CD4-positive, alpha-beta T cell treated with Interleukin-1 beta for 1 hour (primary cell): ENCODE measurements around the gene HSPB2.
"Not testable (repeated sequence)": the region's sequence is repeated elsewhere in the genome, so short reads cannot be mapped to it uniquely, and the experiment has no call there.

Experiments used
- DNase-seq, 2 donors: peaks; one replicate each; pipeline ENCODE4 v3.0.0-alpha.2; 2020 to 2022

Gene HSPB2

DNA sequence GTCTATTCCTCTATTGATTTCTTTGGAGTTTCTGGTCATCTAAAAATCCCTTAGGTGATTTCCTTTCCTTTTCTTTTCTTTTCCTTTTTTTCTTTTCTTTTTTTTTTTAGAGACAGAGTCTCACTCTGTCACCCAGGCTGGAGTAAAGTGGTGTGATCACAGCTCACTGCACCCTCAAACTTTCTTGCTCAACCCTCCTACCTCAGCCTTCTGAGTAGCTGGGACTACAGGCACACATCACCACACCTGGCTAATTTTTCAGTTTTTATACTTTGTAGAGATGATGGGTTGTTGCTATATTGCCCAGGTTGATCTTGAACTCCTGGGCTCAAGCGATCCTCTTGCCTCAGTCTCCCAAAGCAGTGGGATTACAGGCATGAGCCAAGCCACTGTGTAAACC is 4.2 kb downstream of the HSPB2 start:
- no peak for DNase-seq

- no peak for DNase-seq
Measured at GRCh38 chr11:111917312-111917711, 4.8 kb downstream of the HSPB2 start.

DNA sequence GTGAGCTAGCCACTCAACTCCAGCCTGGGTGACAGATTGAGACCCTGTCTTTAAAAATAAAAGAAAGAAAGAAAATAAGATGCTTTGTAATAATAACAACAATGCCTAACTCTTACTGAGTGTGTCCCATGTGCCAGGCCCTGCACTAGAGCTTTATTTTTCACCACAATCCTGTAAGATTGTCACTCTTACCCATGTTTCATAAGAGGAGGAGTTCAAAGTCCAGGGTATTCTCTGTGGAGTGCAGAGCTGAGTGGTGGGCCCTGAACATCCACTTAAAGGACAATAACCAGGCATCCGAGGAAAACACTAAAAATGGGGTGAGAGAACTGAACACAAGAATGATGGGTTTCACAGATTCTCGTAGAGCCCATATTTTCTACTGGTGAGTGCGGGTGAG is 5.3 kb downstream of the HSPB2 start:
- no peak for DNase-seq

DNA sequence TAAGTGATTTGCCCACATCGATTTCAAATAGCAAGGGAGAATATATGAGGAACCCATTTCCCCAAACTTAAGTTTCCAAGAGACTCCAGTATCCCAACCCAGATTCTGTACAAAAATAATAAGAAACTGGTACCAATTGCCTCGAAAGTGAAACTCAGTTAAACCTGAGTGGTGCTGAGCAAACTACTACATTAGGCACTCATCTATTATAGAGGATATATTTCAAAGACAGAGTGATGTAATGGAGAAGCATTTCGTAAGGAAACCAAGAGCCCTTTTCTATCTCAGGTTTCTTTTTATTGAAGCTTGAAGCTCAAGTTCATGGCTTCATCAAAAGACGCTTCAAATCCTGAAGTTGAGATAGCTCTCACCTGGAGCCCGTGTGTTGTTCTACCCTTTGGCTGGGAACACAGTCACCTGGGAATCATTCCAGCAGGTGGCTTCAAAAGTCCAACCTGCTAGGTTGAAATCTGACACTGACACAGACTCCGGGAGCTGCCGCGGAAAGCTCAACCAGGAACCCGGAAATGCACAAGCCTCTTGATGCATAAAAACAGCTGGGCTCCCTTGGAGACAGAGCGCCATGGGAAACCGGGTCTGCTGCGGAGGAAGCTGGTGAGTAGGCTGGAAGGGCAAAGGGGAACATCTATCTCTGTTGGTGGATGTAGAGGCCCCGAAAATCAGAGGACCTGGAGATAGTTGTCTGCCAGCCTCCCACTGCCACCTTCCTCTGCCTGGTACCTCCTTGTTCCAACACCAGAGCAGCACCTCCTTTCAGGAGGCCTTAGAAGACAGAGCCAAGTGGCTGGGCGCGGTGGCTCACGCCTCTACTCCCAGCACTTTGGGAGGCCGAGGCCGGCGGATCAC is 6.1 kb downstream of the HSPB2 start, which contains the start of gene C11orf52:
Gene C11orf52 (plus strand): TSS at position 524 of the 867 bp plus-strand sequence. CDS start 60 bp downstream, at position 584.
- DNase-seq: no peak

GRCh38 chr11:111920908-111921307 is 8.4 kb downstream of the HSPB2 start:
- no peak for DNase-seq

GRCh38 chr11:111921541-111922230 is 9.2 kb downstream of the HSPB2 start:
- no peak for DNase-seq

GRCh38 chr11:111922803-111923202 is 10.3 kb downstream of the HSPB2 start:
- no peak for DNase-seq

GRCh38 chr11:111923351-111923788 is 10.8 kb downstream of the HSPB2 start:
- DNase-seq: no peak

- DNase-seq: no peak
Measured at GRCh38 chr11:111923951-111924350, 11.4 kb downstream of the HSPB2 start.

GRCh38 chr11:111925953-111926352 is 13.4 kb downstream of the HSPB2 start:
- no peak for DNase-seq

- DNase-seq: peak; percentile 97 to 98
Measured at GRCh38 chr11:111926505-111927391, 14.2 kb downstream of the HSPB2 start.

GRCh38 chr11:111930472-111930871 is 17.9 kb downstream of the HSPB2 start:
- no peak for DNase-seq

GRCh38 chr11:111932611-111932950 is 20.0 kb downstream of the HSPB2 start:
- no peak for DNase-seq

- not testable (repeated sequence) for DNase-seq
Measured at GRCh38 chr11:111933176-111933575, 20.6 kb downstream of the HSPB2 start.

GRCh38 chr11:111933872-111934271 is 21.3 kb downstream of the HSPB2 start:
- DNase-seq: no peak

DNA sequence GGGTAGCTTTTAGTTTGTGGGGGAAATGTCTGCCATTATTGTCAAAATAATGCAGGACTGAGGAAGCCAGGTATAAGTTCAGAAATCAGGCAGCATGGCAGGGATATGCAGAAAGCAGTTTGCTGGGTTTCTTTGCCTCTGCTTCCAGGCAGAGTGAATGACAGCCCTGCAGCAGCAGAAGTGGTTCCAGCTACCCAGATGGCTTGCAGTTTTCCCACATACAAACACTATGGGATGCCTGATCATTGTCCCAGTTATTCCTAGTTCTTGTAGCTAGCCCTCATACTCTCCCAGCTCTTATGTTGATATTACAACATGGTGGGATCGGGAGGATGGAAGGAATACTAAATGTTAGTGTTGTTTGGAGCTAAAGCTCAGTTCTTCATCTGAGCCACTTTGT is 21.8 kb downstream of the HSPB2 start:
- DNase-seq: no peak

GRCh38 chr11:111935317-111936039 is 22.9 kb downstream of the HSPB2 start:
- DNase-seq: no peak

DNA sequence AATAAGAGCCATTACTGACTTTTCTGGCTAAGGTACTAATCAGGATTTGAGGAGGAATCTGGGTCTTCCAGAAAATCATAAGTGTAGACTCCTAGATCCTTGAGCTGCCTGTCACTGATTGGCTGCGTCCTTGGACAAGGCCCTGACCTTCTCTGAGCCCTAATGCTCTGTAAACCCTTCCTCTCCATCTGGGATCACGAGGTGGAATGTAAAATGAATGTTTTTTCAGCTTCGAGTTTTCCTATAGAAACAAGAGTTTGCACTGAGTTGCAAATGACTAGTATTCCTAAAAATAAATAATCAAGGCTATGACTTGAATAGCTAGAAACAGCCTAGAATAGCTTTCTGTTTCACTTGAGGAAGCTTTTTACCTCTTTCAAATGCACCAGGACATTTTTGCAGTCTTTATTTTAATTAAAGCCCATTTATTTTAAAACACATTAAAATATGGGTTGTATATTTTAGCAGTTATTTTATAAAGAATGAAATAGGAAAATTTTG is 23.6 kb downstream of the HSPB2 start:
- DNase-seq: no peak

GRCh38 chr11:111937461-111937769 is 24.9 kb downstream of the HSPB2 start:
- no peak for DNase-seq

DNA sequence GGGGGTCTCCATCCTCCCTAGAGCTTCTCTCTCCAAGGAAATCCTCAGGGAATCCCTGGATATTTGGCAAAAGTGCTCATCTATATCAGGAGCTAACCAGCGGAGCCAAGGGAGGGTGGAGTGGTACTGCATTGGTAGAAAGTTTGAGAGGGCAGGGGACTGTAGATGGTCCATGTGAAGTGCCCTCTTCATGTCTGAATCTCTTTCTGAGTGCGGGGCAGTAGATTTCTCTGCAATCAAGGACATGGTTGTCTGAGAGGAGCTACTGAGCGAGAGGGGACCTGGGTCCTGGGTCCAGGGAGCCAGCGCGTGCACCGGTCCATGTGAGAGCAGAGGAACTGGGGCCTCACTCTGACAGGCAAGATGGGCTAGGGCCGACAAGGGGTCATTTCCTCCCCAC is 25.3 kb downstream of the HSPB2 start:
- DNase-seq: no peak

DNA sequence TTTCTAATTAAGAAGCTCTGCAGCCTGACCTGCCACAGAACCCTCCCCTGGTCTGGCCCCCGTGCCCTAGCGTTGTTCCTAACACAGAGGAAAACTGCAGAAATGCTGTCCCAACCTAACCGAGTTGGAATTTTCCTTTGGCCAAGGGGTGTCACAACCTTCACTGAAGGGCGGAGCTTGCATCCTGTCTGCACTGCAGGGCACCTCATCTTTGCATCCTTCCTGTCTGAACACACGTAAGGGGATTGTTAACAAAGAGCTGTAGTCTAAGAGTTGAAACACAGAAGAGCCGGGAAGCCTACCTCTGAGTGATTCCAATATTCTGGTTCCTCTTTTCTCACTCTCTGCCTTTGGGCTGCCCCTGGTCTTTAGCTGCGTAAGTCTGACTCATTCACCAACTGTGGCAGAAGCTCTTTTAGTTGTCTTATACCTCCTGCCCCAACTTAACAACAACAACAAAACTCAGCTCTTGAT is 26.2 kb downstream of the HSPB2 start:
- peak; percentile 33 to 45 for DNase-seq
